NCI-H2081 treated with DMSO at 0.1 percent for 48 hours (cell line): ENCODE data around the gene TOB1.

Experiments
- DNase-seq: peaks from one replicate; lab custom pipeline; 2025; lab: John Stamatoyannopoulos, UW

The TOB1 gene

DNA sequence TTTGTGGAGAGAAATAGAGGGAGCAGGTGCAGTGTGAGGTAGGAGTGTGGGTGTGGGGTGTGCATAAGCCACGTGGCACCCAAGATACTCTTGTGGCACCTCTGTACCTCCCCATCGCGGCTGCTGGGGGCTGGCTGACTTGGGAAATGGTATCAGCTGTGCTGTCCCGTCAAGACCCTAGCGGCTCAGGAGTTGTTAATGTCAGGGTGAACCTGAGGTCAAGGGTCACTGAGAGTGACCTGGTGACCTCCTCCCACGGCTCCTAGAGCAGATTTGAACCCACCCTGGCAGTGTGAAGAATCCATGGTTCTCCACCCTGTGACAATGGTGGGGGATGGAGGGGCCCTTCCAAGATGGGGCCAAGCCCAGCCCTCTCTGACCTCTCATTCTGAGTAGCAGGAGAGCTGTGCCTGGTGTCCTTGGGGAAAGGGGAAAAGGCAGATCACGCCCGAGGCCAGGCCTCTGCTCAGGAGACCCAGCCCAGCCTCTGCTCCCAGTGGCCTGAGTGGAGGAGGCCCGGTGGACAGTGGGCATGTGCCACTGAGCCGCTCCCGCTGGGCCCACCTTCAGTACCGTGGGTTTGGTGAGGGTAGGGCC is 33.8 kb downstream of the TOB1 start:
- no peak for DNase-seq

DNA sequence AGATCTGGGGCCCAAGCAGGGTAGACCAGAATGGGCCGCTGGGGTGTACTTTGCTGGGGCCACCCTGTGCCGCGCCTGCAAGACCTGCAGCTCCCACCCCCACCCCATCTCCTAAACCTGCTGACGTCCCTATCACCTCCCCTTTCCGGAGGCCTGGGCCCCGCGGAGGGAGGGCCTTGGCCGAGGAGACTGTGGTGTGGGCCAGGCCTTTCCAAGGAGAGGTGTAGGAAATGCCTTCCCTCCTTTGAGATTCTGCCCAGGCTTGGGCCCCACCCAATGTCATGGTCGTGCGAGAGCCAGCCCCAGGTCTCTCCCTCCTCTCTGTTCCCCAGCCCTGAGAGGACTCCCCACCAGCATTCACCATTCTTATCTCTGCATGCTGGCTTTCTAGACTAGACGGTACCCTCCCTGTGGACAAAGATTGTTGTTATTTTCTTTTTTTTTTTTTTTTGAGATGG is 34.7 kb downstream of the TOB1 start:
- DNase-seq = no peak

DNA sequence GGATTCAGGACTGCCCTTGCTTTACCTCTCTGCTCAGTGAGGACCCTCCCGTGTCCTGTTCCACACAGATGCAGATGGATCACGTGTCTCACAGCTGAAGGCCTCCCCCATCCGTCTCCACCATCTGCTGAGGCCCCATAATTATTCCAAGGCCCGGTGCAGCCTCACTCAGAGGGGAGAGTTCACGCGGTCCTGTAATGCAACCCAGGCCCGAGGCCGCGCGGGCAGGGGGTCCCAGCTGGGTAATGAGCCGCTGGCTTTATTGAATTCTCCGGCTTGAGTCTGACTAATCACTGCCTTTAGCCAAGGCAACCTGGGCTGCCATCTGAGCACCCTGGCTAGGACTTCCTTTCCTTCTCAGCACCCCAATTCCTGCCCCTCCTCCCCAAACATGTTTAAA is 35.2 kb downstream of the TOB1 start:
- DNase-seq = no peak

DNA sequence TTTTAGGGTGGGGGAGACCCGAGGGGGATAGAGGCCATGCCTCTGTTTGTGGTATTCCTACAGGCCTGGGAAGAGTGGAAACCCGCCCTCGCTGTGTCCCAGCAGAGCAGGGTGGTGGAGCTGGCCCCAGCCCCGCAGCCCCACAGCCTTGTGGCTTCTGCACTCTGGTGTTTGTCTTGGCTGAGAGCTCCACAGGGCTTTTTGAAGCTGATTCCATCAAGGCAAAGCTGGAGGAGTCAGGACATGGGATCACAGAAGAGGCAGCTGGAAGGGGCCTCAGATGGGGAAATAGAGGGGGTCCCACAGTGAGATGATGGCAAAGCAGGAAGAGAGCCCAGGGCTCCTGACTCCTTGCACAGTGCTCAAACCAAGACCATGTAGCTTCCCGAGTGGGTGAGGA is 35.8 kb downstream of the TOB1 start:
- DNase-seq = no peak

DNA sequence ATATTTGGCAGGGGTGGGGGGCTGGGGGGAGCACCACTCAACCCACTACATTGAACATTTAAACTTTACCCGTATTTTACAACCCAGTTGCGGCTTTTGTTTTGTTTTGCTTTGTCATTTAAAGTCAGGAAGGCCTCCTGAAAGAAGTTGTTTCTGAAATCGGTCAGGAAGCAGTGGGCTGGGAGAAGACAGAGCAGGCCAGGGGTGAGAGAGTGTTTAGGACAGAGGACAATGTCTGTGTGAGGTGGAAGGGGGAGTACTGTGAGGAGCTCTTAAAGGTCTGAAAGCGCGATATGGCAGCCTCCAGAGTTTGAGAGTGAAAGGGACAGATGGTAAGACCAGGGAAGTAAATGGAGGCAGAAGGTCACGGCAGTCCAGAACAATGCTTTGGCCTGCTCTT is 36.8 kb downstream of the TOB1 start:
- DNase-seq = no peak

DNA sequence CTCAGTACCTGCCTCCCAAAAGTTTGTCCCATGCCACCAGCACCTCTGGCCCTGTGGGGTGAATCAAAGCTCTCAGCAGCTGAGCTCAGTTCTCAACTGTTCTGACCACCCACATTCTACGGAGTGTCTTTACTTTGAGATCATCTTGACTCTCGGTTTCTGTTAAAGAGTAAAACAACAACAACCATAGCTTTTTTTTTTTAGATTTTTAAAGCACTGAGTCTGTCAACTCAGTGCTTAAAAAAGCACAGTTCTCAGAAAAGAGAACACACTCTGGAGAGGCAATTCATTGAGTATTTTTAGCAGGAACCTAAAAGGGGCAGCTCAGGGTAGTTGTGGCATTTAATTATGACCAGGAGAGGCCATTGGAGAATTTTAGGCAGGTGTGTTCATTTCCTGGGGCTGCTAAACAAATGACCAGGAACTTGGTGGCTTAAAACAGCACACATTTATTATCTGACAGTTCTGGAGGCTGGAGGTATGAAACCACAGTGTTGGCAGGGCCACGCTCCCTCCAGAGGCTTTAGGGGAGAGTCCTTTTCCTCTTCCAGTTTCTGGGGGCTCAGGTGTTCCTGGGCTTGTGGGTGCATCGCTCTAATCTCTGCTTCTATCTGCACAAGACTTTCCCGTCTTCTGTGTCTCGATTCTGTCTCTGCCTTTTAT is 37.5 kb downstream of the TOB1 start:
- DNase-seq = no peak

DNA sequence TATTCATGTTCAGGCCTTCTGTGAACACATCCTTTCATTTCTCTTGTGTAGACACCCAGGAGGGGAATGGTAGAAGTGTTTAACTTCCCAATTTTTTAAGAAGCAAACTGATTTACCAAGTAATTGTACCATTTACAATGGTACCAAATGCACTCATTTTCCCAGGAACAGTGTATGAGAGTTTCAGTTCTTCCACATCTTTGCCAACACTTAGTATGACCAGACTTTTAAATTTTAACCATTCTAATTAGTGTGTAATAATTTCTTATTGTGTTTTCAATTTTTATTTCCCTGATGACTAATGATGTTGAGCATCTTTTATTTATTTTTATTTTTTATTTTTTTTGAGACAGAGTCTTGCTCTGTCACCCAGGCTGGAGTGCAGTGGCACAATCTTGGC is 41.0 kb downstream of the TOB1 start:
- DNase-seq = no peak

DNA sequence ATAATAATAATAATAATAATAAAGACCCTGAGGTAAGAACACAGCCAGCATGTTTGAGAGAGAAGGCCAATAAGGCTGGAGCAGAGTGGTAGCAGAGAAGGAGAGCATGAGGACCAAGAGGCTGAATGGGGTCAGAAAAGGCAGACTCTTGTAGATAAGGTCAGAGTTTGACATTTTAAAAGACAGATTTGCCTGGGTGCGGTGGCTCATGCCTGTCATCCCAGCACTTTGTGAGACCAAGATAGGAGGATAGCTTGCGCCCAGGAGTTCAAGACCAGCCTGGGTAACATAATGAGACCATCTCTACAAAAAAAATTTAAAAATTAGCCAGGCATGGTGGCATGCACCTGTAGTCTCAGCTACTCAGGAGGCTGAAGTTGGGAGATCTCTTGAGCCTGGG is 41.7 kb downstream of the TOB1 start:
- DNase-seq = no peak

DNA sequence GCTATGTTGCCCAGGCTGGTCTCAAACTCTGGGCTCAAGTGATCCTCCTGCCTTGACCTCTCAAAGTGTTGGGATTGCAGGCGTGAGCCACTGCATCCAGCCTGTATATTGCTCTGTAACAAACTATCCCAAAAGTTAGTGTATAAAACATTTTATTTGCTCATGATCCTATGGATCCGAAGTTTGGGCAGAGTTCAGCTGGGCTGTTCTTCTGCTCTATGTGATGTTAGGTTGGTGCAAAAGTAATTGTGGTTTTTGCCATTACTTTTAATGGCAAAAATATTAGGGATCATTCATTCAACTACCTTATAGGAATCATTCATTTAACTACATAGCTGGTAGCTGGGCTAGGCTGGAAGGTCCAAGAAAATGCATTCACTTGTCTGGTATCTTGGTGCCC is 43.6 kb downstream of the TOB1 start:
- DNase-seq = no peak

DNA sequence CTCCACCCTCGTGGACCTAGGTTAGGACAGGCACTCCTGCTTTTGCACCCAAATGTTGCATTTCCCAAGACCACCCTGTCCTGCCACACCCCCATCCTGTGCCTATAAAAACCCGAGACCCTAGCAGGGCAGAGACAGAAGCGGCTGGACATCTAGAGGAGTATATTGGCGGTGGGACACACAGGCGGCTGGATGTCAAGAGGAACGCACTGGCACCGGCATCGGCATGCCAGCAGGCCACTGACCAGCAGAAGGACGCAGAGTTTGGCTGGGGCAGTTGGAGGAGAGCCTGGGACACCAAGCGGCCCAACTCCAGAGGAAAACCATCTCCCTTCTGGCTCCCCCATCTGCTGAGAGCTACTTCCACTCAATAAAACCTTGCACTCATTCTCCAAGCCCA is 45.5 kb downstream of the TOB1 start:
- DNase-seq = no peak

DNA sequence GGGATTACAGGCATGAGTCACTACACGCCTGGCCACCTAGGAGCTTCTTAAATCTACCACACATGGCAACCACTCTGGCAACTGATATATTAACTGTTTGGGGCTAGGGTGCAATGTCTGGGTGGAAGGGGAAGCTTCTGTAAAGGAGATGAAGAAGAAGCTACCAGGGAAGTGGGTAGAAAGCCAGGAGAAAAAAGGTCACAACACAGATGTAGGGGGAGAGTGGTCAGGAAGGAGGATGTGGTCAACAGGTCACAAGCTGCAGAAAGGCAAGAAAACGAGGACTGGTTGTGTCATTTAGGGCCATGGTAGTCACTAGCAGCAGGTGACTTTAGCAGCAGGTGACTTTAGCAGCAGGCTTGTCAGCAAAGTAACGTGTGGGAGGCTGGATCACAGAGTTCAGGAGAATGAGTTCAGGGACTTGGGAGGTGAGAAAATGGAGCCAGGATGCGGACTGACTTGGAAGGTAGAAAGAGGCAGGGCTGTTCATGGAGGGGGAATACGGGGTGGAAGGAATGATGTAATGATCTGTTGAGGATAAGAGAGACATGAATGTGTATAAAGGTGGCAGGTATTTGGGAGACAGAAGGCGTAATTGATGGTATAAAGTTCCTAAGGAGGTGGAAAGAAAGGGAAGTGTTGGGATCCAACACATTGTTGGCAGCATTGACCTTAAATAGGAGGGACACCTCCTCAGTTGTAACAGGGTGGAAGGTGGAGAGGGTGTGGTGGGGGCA is 47.1 kb downstream of the TOB1 start:
- no peak for DNase-seq

DNA sequence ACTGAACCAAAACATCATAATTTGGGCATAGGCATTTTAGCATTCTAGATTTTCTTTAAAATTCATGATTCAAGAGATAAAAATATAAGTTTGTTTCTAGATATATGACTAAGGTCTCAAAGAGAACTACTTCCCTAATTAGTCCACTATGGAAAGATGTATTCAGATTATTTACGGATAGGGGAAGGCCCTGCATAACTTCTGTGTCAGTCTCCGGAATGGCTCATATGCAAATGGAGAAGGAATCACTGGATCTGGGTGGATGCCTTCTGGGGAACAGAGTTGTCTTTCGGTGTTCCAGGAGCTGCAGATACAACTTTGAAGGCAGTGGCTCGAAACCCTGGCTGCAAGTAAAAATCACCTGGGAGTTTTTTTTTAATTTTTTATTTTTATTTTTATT is 47.9 kb downstream of the TOB1 start:
- no peak for DNase-seq

DNA sequence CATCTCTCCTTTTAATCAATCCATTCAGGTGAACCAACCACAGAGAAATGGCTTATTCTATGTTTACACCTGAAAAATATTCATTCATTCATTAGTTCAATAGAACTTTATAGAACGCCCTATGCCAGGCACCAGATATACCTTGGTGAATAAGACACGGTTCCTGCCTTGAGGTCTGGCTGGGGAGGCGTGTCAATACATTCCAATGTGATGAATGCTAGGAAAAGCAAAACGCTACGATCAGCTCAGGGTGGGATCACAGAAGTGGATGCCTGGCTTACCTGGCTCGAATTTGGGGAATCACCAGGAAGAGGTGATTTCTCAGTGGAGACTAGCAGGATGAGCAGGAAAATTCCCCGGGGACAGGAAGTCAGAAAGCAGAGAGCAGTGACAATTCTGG is 48.3 kb downstream of the TOB1 start:
- DNase-seq = no peak

DNA sequence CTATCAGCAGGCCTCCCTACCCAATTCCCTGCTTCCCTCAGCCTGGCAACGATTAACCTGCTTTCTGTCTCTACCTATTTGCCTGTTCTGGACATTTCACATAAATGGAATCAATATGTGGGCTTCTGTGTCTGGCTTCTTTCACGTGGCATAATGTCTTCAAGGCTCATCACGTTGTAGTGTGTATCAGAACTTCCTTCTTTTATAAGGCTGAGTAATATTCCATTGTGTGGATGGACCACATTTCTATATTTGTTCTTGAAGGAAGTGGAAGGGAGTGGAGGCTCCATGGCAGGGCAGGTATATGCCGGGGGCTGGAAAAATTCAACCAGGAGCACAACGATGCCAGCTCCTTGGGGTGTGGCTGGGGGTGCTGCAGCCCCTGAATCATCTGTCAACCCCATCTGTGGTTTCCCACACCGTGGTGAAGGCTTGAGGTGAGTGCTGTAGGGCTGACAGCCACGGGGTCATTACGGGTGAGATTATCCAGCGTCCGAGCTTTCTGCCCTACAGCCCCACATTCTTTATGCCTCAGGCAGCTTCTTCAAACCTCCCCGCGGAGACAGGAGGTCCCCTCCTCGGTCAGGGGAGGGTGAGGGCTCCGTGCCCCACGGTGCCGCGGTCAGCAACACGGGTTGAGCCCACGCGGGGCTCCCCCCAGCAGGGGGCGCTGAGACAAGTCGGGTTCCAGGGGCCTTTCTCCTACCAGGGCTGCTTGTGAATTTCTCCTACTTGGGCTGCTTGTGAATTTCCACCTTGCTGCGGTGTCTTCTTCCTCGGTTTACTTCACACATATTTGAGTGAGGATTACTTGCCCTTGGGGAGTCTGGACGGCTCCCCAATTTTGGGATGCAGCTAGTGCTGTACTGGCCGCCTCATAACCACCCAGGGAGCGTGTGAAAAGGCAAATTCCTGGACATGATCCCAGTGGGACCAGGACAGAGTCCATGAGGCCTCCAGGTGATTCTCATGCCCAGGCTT is 49.1 kb downstream of the TOB1 start:
- DNase-seq = no peak

DNA sequence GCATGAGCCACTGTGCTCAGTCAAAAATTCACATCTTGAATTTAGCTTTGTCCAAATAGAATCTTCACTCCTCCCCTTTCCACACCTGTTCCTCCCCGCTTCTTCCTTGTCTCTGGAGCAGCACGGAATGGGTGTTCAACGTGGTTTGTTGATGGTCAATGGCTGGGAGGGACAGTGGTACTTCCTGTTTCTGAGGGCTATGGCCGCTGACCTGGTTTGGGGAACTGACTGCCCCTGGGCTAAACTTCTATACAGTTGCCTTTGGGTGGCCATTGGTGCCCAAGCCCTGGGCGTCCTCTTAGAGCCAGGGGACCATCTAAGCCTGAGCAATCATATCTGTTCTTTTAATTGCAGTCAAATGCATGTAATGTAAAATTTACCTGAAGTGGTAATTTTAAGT is 49.9 kb downstream of the TOB1 start:
- DNase-seq = no peak

DNA sequence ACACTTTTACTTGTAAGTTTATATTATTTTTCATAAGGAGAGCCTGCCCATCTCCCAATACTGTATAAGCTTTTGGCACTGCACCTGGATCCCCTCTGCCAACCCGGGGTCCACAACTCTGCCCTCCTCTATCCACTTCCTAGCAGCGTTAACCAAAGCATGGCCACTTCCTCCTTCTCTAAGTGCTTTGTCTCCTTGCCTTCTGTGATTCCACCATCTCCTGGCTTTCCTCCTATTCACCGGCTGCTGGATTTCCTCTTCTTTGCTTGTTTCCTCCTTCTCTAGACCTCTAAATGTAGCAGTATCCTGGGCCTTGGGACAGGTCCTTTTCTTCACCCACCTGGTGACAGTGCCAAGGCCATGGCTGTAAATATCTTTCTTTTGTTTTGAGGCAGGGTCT is 50.8 kb downstream of the TOB1 start:
- no peak for DNase-seq

DNA sequence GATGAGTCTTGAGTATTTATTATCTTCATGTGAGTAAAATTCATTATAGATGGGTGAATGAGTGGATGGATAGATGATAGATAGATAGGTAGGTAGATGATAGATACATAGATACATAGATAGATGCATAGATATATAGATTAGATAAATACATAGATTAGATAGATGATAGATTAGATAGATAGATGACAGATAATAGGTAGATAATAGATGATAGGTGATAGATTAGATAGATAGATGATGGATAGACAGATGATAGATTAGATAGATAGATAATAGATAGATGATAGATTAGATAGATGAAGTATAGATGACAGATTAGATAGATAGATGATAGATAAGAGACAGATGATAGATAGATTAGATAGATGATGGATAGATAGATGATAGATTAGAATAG is 52.6 kb downstream of the TOB1 start:
- DNase-seq = no peak
